Choroid plexus epithelial cell (primary cell): ENCODE measurements around the gene USP25.

ENCODE experiments used
- DNase-seq: peaks from one replicate; pipeline ENCODE4 v3.0.0-alpha.2; 2010; ENCODE audit warnings: low read depth
- H3K4me3 ChIP-seq: 2 replicates; pipeline ENCODE4 v1.5.1; 2011; ENCODE audit warnings: low read depth, mild to moderate bottlenecking, control low read depth, low read length, moderate library complexity
- CTCF ChIP-seq: conservative IDR thresholded peaks from 2 replicates; pipeline ENCODE4 v1.5.1; 2011; ENCODE audit warnings: low read depth, mild to moderate bottlenecking, control low read depth, inconsistent platforms, low read length, moderate library complexity

The USP25 gene

GRCh38 chr21:15713412-15713811 is 16.4 kb upstream of the USP25 start:
- no peak overlapping the region for H3K4me3 ChIP-seq
- no peak for DNase-seq
- no peak for TF ChIP-seq CTCF

GRCh38 chr21:15718711-15719110 is 11.1 kb upstream of the USP25 start:
- DNase-seq: no peak
- no peak overlapping the region for H3K4me3 ChIP-seq
- no peak for TF ChIP-seq CTCF

GRCh38 chr21:15719976-15720375 is 9.8 kb upstream of the USP25 start:
- no peak overlapping the region for H3K4me3 ChIP-seq
- TF ChIP-seq CTCF: no peak
- no peak for DNase-seq

GRCh38 chr21:15722591-15723324 is 7.0 kb upstream of the USP25 start:
- no peak for TF ChIP-seq CTCF
- DNase-seq: no peak
- no peak overlapping the region for H3K4me3 ChIP-seq

- no peak for DNase-seq
- H3K4me3 ChIP-seq: no peak overlapping the region
- no peak for TF ChIP-seq CTCF
Measured at GRCh38 chr21:15725949-15726348, 3.8 kb upstream of the USP25 start.

GRCh38 chr21:15728046-15728445 is 1.7 kb upstream of the USP25 start:
- no peak for TF ChIP-seq CTCF
- no peak for DNase-seq
- no peak overlapping the region for H3K4me3 ChIP-seq

- DNase-seq: peak; percentile 25
- peak overlapping the region; percentile 81 for H3K4me3 ChIP-seq
- no peak for TF ChIP-seq CTCF
Measured at GRCh38 chr21:15729346-15729673, 472 bp upstream of the USP25 start.
